ENCODE results near the gene GUCA1A. TPM values are rescaled to one million over a fixed set of nuclear protein-coding genes. Genes with fewer than 3 reads are reported as not detected.
"Not testable (repeated sequence)": the region's sequence is repeated elsewhere in the genome, so short reads cannot be mapped to it uniquely, and the experiment has no call there.

Gene GUCA1A
- total and polyA plus RNA-seq, 4 donors, result 0.02 to 0.04 TPM; not detected in 2

DNA sequence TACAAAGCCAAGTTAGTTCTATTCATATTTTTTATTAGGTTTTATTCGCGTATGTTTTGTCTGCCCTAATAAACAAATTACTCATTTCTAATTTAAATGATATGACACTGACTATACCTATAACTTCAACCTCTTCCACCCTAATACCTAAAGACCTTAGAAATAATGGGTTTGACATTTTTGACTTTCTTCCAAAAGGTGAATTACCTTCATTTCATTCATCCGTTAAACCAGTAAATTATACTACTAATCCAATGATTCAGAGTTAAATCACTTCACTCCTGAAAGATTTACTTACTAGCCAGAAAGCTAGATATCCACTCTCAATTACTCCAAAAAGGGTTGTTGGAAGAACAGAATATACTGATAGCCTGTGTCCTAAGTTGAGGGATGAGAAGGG lies 39.3 kb downstream of the GUCA1A start:
- TF ChIP-seq CTCF (IDR thresholded peaks at IDR 0.05; ENCODE audit: control extremely low read depth, extremely low read depth), result no peak
- no peaks in the 10 kb centered on the region for H3K9me3 ChIP-seq (ENCODE audit: control insufficient read depth in 4 of 4, insufficient read depth in 3 of 4, low read length in 3 of 4)
- H3K36me3 ChIP-seq (ENCODE audit: control insufficient read depth in 4 of 4, insufficient read depth in 4 of 4, low read length in 4 of 4), result peaks cover 19 to 32% (median 24%) of the 10 kb centered on the region in 4 donors
- no peak overlapping the region for H3K27ac ChIP-seq (ENCODE audit: low read depth in 1 of 2, low read length in 1 of 2)
- H3K4me3 ChIP-seq, result no peak overlapping the region
- no peaks in the 10 kb centered on the region for H3K27me3 ChIP-seq (ENCODE audit: control insufficient read depth in 3 of 3, insufficient read depth in 3 of 3, low read length in 2 of 3)
- no peak for ATAC-seq (ENCODE audit: insufficient read depth, low FRiP score)
- no peak overlapping the region for H3K9ac ChIP-seq (ENCODE audit: insufficient read depth in 1 of 2, low read length in 2 of 2)
- no peak for DNase-seq
- peaks cover 0 to 10% (median 0%) of the 10 kb centered on the region in 5 donors for H3K4me1 ChIP-seq (ENCODE audit: control insufficient read depth in 5 of 5, insufficient read depth in 5 of 5, low read length in 5 of 5)
- WGBS, 2 donors, result 79 to 97% methylated on average over 3 of the region's 3 CpGs

DNA sequence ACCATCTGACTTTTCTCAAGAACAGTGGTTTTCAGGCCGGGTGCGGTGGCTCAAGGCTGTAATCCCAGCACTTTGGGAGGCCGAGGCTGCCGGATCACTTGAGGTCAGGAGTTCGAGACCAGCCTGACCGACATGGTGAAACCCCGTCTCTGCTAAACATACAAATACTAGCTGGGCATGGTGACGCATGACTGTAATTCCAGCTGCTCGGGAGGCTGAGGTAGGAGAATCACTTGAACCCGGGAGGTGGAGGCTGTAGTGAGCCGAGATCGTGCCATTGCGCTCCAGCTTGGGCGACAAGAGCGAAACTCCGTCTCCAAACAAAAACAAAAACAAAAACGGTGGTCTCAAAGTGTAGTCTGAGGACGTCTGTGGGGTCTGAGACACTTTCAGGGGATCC lies 43.3 kb downstream of the GUCA1A start:
- WGBS, 2 donors, result 89 to 94% methylated on average over 18 of the region's 18 CpGs
- H3K27me3 ChIP-seq (ENCODE audit: control insufficient read depth in 3 of 3, insufficient read depth in 3 of 3, low read length in 2 of 3); H3K9me3 ChIP-seq (ENCODE audit: control insufficient read depth in 4 of 4, insufficient read depth in 3 of 4, low read length in 3 of 4); H3K4me1 ChIP-seq (ENCODE audit: control insufficient read depth in 5 of 5, insufficient read depth in 5 of 5, low read length in 5 of 5); DNase-seq; ATAC-seq (ENCODE audit: insufficient read depth, low FRiP score); H3K4me3 ChIP-seq; H3K27ac ChIP-seq (ENCODE audit: low read depth in 1 of 2, low read length in 1 of 2): not testable (repeated sequence)
- H3K36me3 ChIP-seq (ENCODE audit: control insufficient read depth in 4 of 4, insufficient read depth in 4 of 4, low read length in 4 of 4), result peaks cover 6 to 13% (median 10%) of the 10 kb centered on the region in 4 donors
- peak overlapping the region in 1 of 2 donors; percentile 77 for H3K9ac ChIP-seq (ENCODE audit: insufficient read depth in 1 of 2, low read length in 2 of 2)

GRCh38 chr6:42217157-42217518 lies 44.0 kb downstream of the GUCA1A start:
- DNase-seq (no peak), ATAC-seq (ENCODE audit: insufficient read depth, low FRiP score) (no peak)
- Histone ChIP-seq H3K36me3 (ENCODE audit: control insufficient read depth in 4 of 4, insufficient read depth in 4 of 4, low read length in 4 of 4) (peaks cover 3 to 13% (median 8%) of the 10 kb centered on the region in 4 donors), H3K4me1 (ENCODE audit: control insufficient read depth in 5 of 5, insufficient read depth in 5 of 5, low read length in 5 of 5) (peaks cover 0 to 10% (median 0%) of the 10 kb centered on the region in 5 donors), H3K9ac (ENCODE audit: insufficient read depth in 1 of 2, low read length in 2 of 2) (peak overlapping the region; percentile 77 to 78), H3K27ac (ENCODE audit: low read depth in 1 of 2, low read length in 1 of 2) (peak overlapping the region in 1 of 2 donors; percentile 58), H3K27me3 (ENCODE audit: control insufficient read depth in 3 of 3, insufficient read depth in 3 of 3, low read length in 2 of 3) (no peaks in the 10 kb centered on the region), H3K9me3 (ENCODE audit: control insufficient read depth in 4 of 4, insufficient read depth in 3 of 4, low read length in 3 of 4) (no peaks in the 10 kb centered on the region), H3K4me3 (peak overlapping the region; percentile 67)
- WGBS, 2 donors, result 6% methylated on average over 5 of the region's 5 CpGs
- no peak for TF ChIP-seq CTCF (IDR thresholded peaks at IDR 0.05; ENCODE audit: control extremely low read depth, extremely low read depth)

- Histone ChIP-seq H3K27ac (ENCODE audit: low read depth in 1 of 2, low read length in 1 of 2) (peak within 1 kb of the TSS; percentile 58 to 76), H3K27me3 (ENCODE audit: control insufficient read depth in 3 of 3, insufficient read depth in 3 of 3, low read length in 2 of 3) (no peaks in the 10 kb centered on the region), H3K9me3 (ENCODE audit: control insufficient read depth in 4 of 4, insufficient read depth in 3 of 4, low read length in 3 of 4) (no peaks in the 10 kb centered on the region), H3K4me1 (ENCODE audit: control insufficient read depth in 5 of 5, insufficient read depth in 5 of 5, low read length in 5 of 5) (peaks cover 0 to 10% (median 0%) of the 10 kb centered on the region in 5 donors), H3K9ac (ENCODE audit: insufficient read depth in 1 of 2, low read length in 2 of 2) (peak within 1 kb of the TSS; percentile 77 to 78), H3K4me3 (peak within 1 kb of the TSS; percentile 67), H3K36me3 (ENCODE audit: control insufficient read depth in 4 of 4, insufficient read depth in 4 of 4, low read length in 4 of 4) (peaks cover 3 to 12% (median 8%) of the 10 kb centered on the region in 4 donors)
- DNase-seq (peak; percentile 94 to 97 (median 97)), ATAC-seq (ENCODE audit: insufficient read depth, low FRiP score) (peak; percentile 96)
- WGBS, 2 donors, result 10 to 11% methylated on average over 29 of the region's 29 CpGs
- TF ChIP-seq CTCF (IDR thresholded peaks at IDR 0.05; ENCODE audit: control extremely low read depth, extremely low read depth), result no peak
These were observed 44.6 kb downstream of the GUCA1A start, which contains the start of gene MRPS10 for GRCh38 chr6:42217519-42218367. TSS of gene MRPS10 (minus strand) at chr6:42217861. CDS start at chr6:42217849, 12 bp downstream.

Data from lung (tissue), 12 donors.